BE2C (cell line): ENCODE results near the gene BEND4.
A peak's percentile ranks its signal among the peaks of the same experiment; 100 is the strongest.

Experiments
- DNase-seq: peaks from one replicate; pipeline ENCODE4 v3.0.0-alpha.2; 2020
- H3K27me3 ChIP-seq: fragments of 250-450 bp; sonication (Bioruptor Pico); 2 replicates; pipeline ENCODE4 v1.5.1; 2020; ENCODE audit warnings: mild to moderate bottlenecking
- H3K36me3 ChIP-seq: fragments of 250-450 bp; sonication (Bioruptor Pico); 2 replicates; pipeline ENCODE4 v1.5.1; 2020; ENCODE audit warnings: mild to moderate bottlenecking
- H3K4me1 ChIP-seq: fragments of 250-450 bp; sonication (Bioruptor Pico); 2 replicates; pipeline ENCODE4 v1.5.1; 2020
- H3K4me3 ChIP-seq: 2 replicates; pipeline ENCODE4 v1.5.1; 2011; ENCODE audit warnings: low read depth, low read length
- H3K9me3 ChIP-seq: fragments of 250-450 bp; sonication (Bioruptor Pico); 2 replicates; pipeline ENCODE4 v1.5.1; 2020
- CTCF ChIP-seq: IDR thresholded peaks from 2 replicates; pipeline ENCODE4 v1.5.1; 2012; ENCODE audit warnings: mild to moderate bottlenecking, low read depth, low read length

Gene BEND4

GRCh38 chr4:42159271-42160001 is 7.0 kb upstream of the BEND4 start:
- Histone ChIP-seq H3K4me3 (no peak overlapping the region), H3K4me1 (no peaks in the 10 kb centered on the region), H3K36me3 (no peaks in the 10 kb centered on the region), H3K27me3 (no peaks in the 10 kb centered on the region), H3K9me3 (no peaks in the 10 kb centered on the region)
- no peak for TF ChIP-seq CTCF
- no peak for DNase-seq

- no peak for TF ChIP-seq CTCF
- H3K4me3 ChIP-seq: peak overlapping the region; percentile 79
- H3K27me3 ChIP-seq: no peaks in the 10 kb centered on the region
- peaks cover 7% of the 10 kb centered on the region for H3K4me1 ChIP-seq
- no peaks in the 10 kb centered on the region for H3K36me3 ChIP-seq
- peak; percentile 95 for DNase-seq
- no peaks in the 10 kb centered on the region for H3K9me3 ChIP-seq
Measured at GRCh38 chr4:42151568-42152506, 618 bp downstream of the BEND4 start.

GRCh38 chr4:42150653-42151567 is 1.5 kb downstream of the BEND4 start:
- peak; percentile 41 for DNase-seq
- TF ChIP-seq CTCF: no peak
- Histone ChIP-seq H3K4me3 (peak overlapping the region; percentile 79), H3K27me3 (no peaks in the 10 kb centered on the region), H3K4me1 (peaks cover 7% of the 10 kb centered on the region), H3K9me3 (no peaks in the 10 kb centered on the region), H3K36me3 (peaks cover 2% of the 10 kb centered on the region; the same call in 1 of the 2 replicates)

GRCh38 chr4:42149004-42149403 is 3.5 kb downstream of the BEND4 start:
- H3K27me3 ChIP-seq: no peaks in the 10 kb centered on the region
- H3K4me1 ChIP-seq: peaks cover 5% of the 10 kb centered on the region
- peak overlapping the region; percentile 79 for H3K4me3 ChIP-seq
- TF ChIP-seq CTCF: no peak
- H3K9me3 ChIP-seq: no peaks in the 10 kb centered on the region
- H3K36me3 ChIP-seq: peaks cover 9% of the 10 kb centered on the region
- DNase-seq: peak; percentile 52

- no peak for TF ChIP-seq CTCF
- Histone ChIP-seq H3K4me3 (peak overlapping the region; percentile 79), H3K27me3 (no peaks in the 10 kb centered on the region)
Measured at GRCh38 chr4:42148425-42148824, 4.0 kb downstream of the BEND4 start.

More at GRCh38 chr4:42148425-42148824, 4.0 kb downstream of the BEND4 start:
- Histone ChIP-seq H3K4me1 (no peaks in the 10 kb centered on the region; the same call in 1 of the 2 replicates), H3K9me3 (no peaks in the 10 kb centered on the region), H3K36me3 (peaks cover 15% of the 10 kb centered on the region)
- DNase-seq: no peak
